HepG2 (cell line): Measurements from ENCODE around the gene NSD2. TPM values are rescaled to one million over a fixed set of nuclear protein-coding genes. Genes with fewer than 3 reads are reported as not detected.

Experiments used
- ATAC-seq: fragments of 200-7000 bp; cut with Tn5 transposase; 3 replicates; pipeline ENCODE4 v1.9.1; 2020; ENCODE audit warnings: mild to moderate bottlenecking, moderate library complexity
- BruUV-seq: library from RNA; stranded (reverse); fragments of 400-500 nt; replicated peaks from 2 replicates; lab custom pipeline; 2021; lab: Mats Ljungman, UMichigan
- CTCF ChIA-PET: fragments of 300-600 bp; formaldehyde crosslinking; extraction: SDS; loops from one replicate; lab custom pipeline; 2021; ENCODE audit warnings: low total read pairs, inconsistent platforms, low intra/inter-chr PET ratio; lab: Yijun Ruan, JAX
- POLR2A ChIA-PET: fragments of 350-600 bp; sonication (Branson Sonifier 250); formaldehyde crosslinking; loops from one replicate; lab custom pipeline; 2020; ENCODE audit warnings: antibody characterized with exemption, inconsistent platforms; lab: Yijun Ruan, JAX
- DNase-seq: peaks from one replicate; pipeline ENCODE4 v3.0.0-alpha.2; 2015; ENCODE audit warnings: low spot score
- FAIRE-seq: peaks from 3 replicates; lab custom pipeline; 2011; peaks lifted over from hg19 to GRCh38; lab: Jason Lieb, UNC
- H2AFZ ChIP-seq: one replicate; pipeline ENCODE4 v1.6.1; 2011; ENCODE audit warnings: low read length, inconsistent platforms
- H3K27ac ChIP-seq: fragments of 300-600 bp; 3 replicates; pipeline ENCODE4 v1.8.0; 2011; ENCODE audit warnings: mixed run types, mild to moderate bottlenecking, mixed read lengths, low read length, inconsistent platforms; ENCODE audit not compliant: insufficient read depth; ENCODE audit errors: extremely low read length
- H3K27me3 ChIP-seq, 2 experiments: fragments of 200-600 bp in 1 of 2; 2 replicates in 1 of 2; 3 replicates in 1 of 2; pipeline versions ENCODE4 v1.6.0 to v1.8.0; 2011; ENCODE audit warnings: low read length in 2 of 2, mild to moderate bottlenecking in 2 of 2, moderate library complexity in 2 of 2, inconsistent platforms in 1 of 2; ENCODE audit not compliant: insufficient read depth in 2 of 2, control insufficient read depth in 1 of 2
- H3K36me3 ChIP-seq, 2 experiments: fragments of 200-600 bp in 1 of 2; replicated peaks in 1 of 2; 2 replicates in 1 of 2; 3 replicates in 1 of 2; pipeline versions ENCODE4 v1.5.1 to v1.8.0; 2011; ENCODE audit warnings: low read length in 2 of 2, inconsistent platforms in 1 of 2; ENCODE audit not compliant: insufficient read depth in 2 of 2, control insufficient read depth in 1 of 2
- H3K4me1 ChIP-seq: 2 replicates; pipeline ENCODE4 v1.5.1; 2012; ENCODE audit warnings: low read length, inconsistent platforms; ENCODE audit not compliant: insufficient read depth
- H3K4me2 ChIP-seq: 2 replicates; pipeline ENCODE4 v1.6.0; 2011; ENCODE audit warnings: low read depth, low read length, inconsistent platforms
- H3K4me3 ChIP-seq, 3 experiments: fragments of 200-600 bp in 1 of 3; sonication (generic), shearing (Covaris generic) in 1 of 3; replicated peaks in 1 of 3; 2 replicates each; pipeline ENCODE4 v1.5.1; 2011 to 2016; ENCODE audit warnings: low read length in 3 of 3, inconsistent platforms in 2 of 3, low read depth in 2 of 3, mild to moderate bottlenecking in 2 of 3, control low read depth in 1 of 3, mixed read lengths in 1 of 3; ENCODE audit not compliant: insufficient read depth in 1 of 3
- H3K79me2 ChIP-seq: one replicate; pipeline ENCODE4 v1.6.1; 2011; ENCODE audit warnings: low read length, inconsistent platforms; ENCODE audit not compliant: insufficient read depth
- H3K9ac ChIP-seq: 2 replicates; pipeline ENCODE4 v1.6.0; 2011; ENCODE audit warnings: mild to moderate bottlenecking, low read depth, low read length, inconsistent platforms; ENCODE audit not compliant: insufficient read depth
- H3K9me3 ChIP-seq: 2 replicates; pipeline ENCODE4 v1.5.1; 2012; ENCODE audit warnings: mild to moderate bottlenecking, low read length
- H4K20me1 ChIP-seq: 2 replicates; pipeline ENCODE4 v1.6.0; 2011; ENCODE audit warnings: inconsistent platforms, mild to moderate bottlenecking, low read length, moderate library complexity; ENCODE audit not compliant: insufficient read depth
- EHMT2 ChIP-seq: fragments of 200-600 bp; sonication (generic); IDR thresholded peaks from 2 replicates; pipeline ENCODE4 v1.7.0; 2017; ENCODE audit warnings: antibody characterized with exemption, low read depth, low read length, borderline replicate concordance
- LCORL ChIP-seq, 2 experiments: fragments of 450-650 bp in 1 of 2; sonication (generic) in 1 of 2; formaldehyde crosslinking in 1 of 2; IDR thresholded peaks; 2 replicates each; pipeline versions ENCODE4 v1.5.0 to v1.6.1; 2017 to 2020; ENCODE audit warnings: antibody characterized with exemption in 1 of 2, missing genetic modification reagents in 1 of 2
- NR2F2 ChIP-seq: IDR thresholded peaks from 2 replicates; pipeline ENCODE4 v1.6.1; 2012; ENCODE audit warnings: low read depth, inconsistent platforms, borderline replicate concordance
- PHF21A ChIP-seq: sonication (generic); formaldehyde crosslinking; IDR thresholded peaks from 2 replicates; pipeline ENCODE4 v1.5.0; 2020; ENCODE audit warnings: mild to moderate bottlenecking, missing genetic modification reagents
- STAT5B ChIP-seq: sonication (generic); formaldehyde crosslinking; IDR thresholded peaks from 2 replicates; pipeline ENCODE4 v1.4.0; 2020; ENCODE audit warnings: missing genetic modification reagents
- ZNF264 ChIP-seq: sonication (generic); formaldehyde crosslinking; IDR thresholded peaks from 2 replicates; pipeline ENCODE4 v1.4.0; 2020; ENCODE audit warnings: missing genetic modification reagents
- ZNF652 ChIP-seq: IDR thresholded peaks from 2 replicates; pipeline ENCODE4 v1.6.1; 2016; ENCODE audit warnings: low read depth, borderline replicate concordance
- ZNF879 ChIP-seq: sonication (generic); formaldehyde crosslinking; IDR thresholded peaks from 2 replicates; pipeline ENCODE4 v1.8.1; 2023; ENCODE audit warnings: missing genetic modification reagents
- WGBS: methylation state at CpG from one replicate; pipeline ENCODE4 v1.1.6; 2017; ENCODE audit warnings: low lambda C conversion rate; 5-methylcytosine and 5-hydroxymethylcytosine counted together
- in situ Hi-C: cut with HindIII; loops from 2 replicates; pipeline ENCODE4 v1.10.0; 2017; ENCODE audit warnings: low pct_unique_long_range_greater_than_20kb; ENCODE audit not compliant: extremely low pct_ligation_motif_present
- intact Hi-C: fragments of 100-400 bp; cut with micrococcal nuclease; formaldehyde crosslinking; loops from one replicate; pipeline ENCODE4 v1.10.0; 2022; ENCODE audit not compliant: unreplicated experiment
- polyA plus RNA-seq, 8 experiments: library from polyadenylated mRNA; depleted of rRNA in 3 of 8; stranded (reverse) in 7 of 8; unstranded in 1 of 8; fragments of >200 nt; fragmentation: Illumina TruSeq in 4 of 8; extraction: Trizol in 4 of 8; gene quantifications; 2 replicates each; pipeline versions ENCODE4 v1.2.1 to v1.2.3, GENCODE V29; 2011 to 2016; ENCODE audit warnings: low read depth in 4 of 8, missing spikeins in 1 of 8, mixed read lengths in 1 of 8; ENCODE audit not compliant: insufficient read depth in 1 of 8
- total RNA-seq, 5 experiments: library from RNA; depleted of rRNA; stranded (reverse); fragments of >200 nt; fragmentation: Illumina TruSeq; extraction: Trizol; gene quantifications; 2 replicates each; pipeline ENCODE4 v1.2.3, GENCODE V29; 2016; ENCODE audit warnings: low read depth in 1 of 5

NSD2 gene
- total and polyA plus RNA-seq, 2 of the 13 experiments (the other 11 are each of a cell fraction or from before 2014, with no cell fraction given), result 22.0 to 65.9 TPM

GRCh38 chr4:1874201-1874600 is 3.0 kb downstream of the NSD2 start:
- H3K4me1 ChIP-seq, result peaks cover 70% of the 10 kb centered on the region
- ATAC-seq (no peak), DNase-seq (no peak), FAIRE-seq (no peak)
- peak; percentile 56; the same call in 1 of the 2 replicates for TF ChIP-seq ZNF652
- no peak for TF ChIP-seq LCORL (IDR thresholded peaks at IDR 0.05)
- TF ChIP-seq LCORL (CRISPR knock-in tag; IDR thresholded peaks at IDR 0.05), result no peak
- no TSS peak for BruUV-seq
- H3K27ac ChIP-seq, result peak overlapping the region; percentile 16
- H3K27me3 ChIP-seq, result no peaks in the 10 kb centered on the region
- WGBS, result 75% methylated on average over 3 of the region's 3 CpGs
- POLR2A ChIA-PET, result interaction anchor here (1.3 to 2.0 kb wide), 2 partner anchors 10 to 28 kb away, joined by 3 to 4 read pairs; no protein-coding TSS in a partner anchor
- no peaks in the 10 kb centered on the region for H3K36me3 ChIP-seq
- peak overlapping the region; percentile 13; the same call in 1 of the 2 replicates for H3K9ac ChIP-seq
- H3K9me3 ChIP-seq, result no peaks in the 10 kb centered on the region
- peak overlapping the region; percentile 67 for H3K4me2 ChIP-seq
- H3K79me2 ChIP-seq, result peaks cover 67% of the 10 kb centered on the region
- no peak overlapping the region for H2AFZ ChIP-seq
- intact Hi-C loops (no loop called here), in situ Hi-C loops (no loop called here)
- peaks cover 25% of the 10 kb centered on the region for H4K20me1 ChIP-seq
- CTCF ChIA-PET, result no interaction called here
- peak overlapping the region in 1 of 3 experiments; percentile 92; a peak in 1 of 6 replicates for H3K4me3 ChIP-seq

- DNase-seq (no peak), FAIRE-seq (no peak), ATAC-seq (no peak)
- in situ Hi-C loops, result no loop called here
- Histone ChIP-seq H2AFZ (no peak overlapping the region), H3K36me3 (peaks cover 0 to 1% of the 10 kb centered on the region in 2 experiments; a peak in 1 of 5 replicates), H3K4me1 (peaks cover 69% of the 10 kb centered on the region), H3K4me2 (no peak overlapping the region), H3K9ac (no peak overlapping the region), H3K27me3 (no peaks in the 10 kb centered on the region), H3K79me2 (peaks cover 91% of the 10 kb centered on the region), H3K4me3 (no peak overlapping the region), H4K20me1 (peaks cover 52% of the 10 kb centered on the region), H3K27ac (no peak overlapping the region), H3K9me3 (no peaks in the 10 kb centered on the region)
- ChIA-PET CTCF (no interaction called here), POLR2A (no interaction called here)
- 100% methylated on average over 4 of the region's 4 CpGs for WGBS
- BruUV-seq, result no TSS peak
- intact Hi-C loops, result no loop called here
- TF ChIP-seq NR2F2, result no peak
- TF ChIP-seq ZNF264 (CRISPR knock-in tag), result no peak
- no peak for TF ChIP-seq STAT5B (CRISPR knock-in tag)
- no peak for TF ChIP-seq PHF21A (CRISPR knock-in tag)
- no peak for TF ChIP-seq EHMT2
- TF ChIP-seq ZNF879, result no peak
Observed at GRCh38 chr4:1879485-1879884, 8.3 kb downstream of the NSD2 start.
